ENCODE measurements around the gene GNG12. TPM values are rescaled to one million over a fixed set of nuclear protein-coding genes. Genes with fewer than 3 reads are reported as not detected.
A peak's percentile ranks its signal among the peaks of the same experiment; 100 is the strongest.

GNG12 gene
- total and polyA plus RNA-seq, 9 of the 15 experiments (the other 6 are each of a cell fraction or from before 2014, with no cell fraction given): 2.6 to 6.0 (median 4.1) TPM

GRCh38 chr1:67687198-67687545, 146.1 kb downstream of the GNG12 start (continued):
- TF ChIP-seq, protein P1, sequence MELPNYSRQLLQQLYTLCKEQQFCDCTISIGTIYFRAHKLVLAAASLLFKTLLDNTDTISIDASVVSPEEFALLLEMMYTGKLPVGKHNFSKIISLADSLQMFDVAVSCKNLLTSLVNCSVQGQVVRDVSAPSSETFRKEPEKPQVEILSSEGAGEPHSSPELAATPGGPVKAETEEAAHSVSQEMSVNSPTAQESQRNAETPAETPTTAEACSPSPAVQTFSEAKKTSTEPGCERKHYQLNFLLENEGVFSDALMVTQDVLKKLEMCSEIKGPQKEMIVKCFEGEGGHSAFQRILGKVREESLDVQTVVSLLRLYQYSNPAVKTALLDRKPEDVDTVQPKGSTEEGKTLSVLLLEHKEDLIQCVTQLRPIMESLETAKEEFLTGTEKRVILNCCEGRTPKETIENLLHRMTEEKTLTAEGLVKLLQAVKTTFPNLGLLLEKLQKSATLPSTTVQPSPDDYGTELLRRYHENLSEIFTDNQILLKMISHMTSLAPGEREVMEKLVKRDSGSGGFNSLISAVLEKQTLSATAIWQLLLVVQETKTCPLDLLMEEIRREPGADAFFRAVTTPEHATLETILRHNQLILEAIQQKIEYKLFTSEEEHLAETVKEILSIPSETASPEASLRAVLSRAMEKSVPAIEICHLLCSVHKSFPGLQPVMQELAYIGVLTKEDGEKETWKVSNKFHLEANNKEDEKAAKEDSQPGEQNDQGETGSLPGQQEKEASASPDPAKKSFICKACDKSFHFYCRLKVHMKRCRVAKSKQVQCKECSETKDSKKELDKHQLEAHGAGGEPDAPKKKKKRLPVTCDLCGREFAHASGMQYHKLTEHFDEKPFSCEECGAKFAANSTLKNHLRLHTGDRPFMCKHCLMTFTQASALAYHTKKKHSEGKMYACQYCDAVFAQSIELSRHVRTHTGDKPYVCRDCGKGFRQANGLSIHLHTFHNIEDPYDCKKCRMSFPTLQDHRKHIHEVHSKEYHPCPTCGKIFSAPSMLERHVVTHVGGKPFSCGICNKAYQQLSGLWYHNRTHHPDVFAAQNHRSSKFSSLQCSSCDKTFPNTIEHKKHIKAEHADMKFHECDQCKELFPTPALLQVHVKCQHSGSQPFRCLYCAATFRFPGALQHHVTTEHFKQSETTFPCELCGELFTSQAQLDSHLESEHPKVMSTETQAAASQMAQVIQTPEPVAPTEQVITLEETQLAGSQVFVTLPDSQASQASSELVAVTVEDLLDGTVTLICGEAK (IDR thresholded peaks at IDR 0.05): peak; percentile 10; the same call in 1 of the 2 replicates
- TF ChIP-seq, protein P1 (CRISPR knock-in tag; IDR thresholded peaks at IDR 0.05): no peak
- peak; percentile 22 for TF ChIP-seq CHD1 (IDR thresholded peaks at IDR 0.05; ENCODE audit: low read length)

Measured in K562 (cell line).